Measurements from ENCODE around the gene PIGR.

The PIGR gene

GRCh38 chr1:206946261-206946660 lies at the start of gene PIGR:
Gene PIGR, minus strand, starts transcription at chr1:206946466. Its CDS starts 5,935 bp downstream, at chr1:206940531.
- no peak within 1 kb of the TSS for H3K4me3 ChIP-seq (ENCODE audit: low read depth, low read length)
- DNase-seq (ENCODE audit: low read depth), result no peak
- TF ChIP-seq, protein P1, sequence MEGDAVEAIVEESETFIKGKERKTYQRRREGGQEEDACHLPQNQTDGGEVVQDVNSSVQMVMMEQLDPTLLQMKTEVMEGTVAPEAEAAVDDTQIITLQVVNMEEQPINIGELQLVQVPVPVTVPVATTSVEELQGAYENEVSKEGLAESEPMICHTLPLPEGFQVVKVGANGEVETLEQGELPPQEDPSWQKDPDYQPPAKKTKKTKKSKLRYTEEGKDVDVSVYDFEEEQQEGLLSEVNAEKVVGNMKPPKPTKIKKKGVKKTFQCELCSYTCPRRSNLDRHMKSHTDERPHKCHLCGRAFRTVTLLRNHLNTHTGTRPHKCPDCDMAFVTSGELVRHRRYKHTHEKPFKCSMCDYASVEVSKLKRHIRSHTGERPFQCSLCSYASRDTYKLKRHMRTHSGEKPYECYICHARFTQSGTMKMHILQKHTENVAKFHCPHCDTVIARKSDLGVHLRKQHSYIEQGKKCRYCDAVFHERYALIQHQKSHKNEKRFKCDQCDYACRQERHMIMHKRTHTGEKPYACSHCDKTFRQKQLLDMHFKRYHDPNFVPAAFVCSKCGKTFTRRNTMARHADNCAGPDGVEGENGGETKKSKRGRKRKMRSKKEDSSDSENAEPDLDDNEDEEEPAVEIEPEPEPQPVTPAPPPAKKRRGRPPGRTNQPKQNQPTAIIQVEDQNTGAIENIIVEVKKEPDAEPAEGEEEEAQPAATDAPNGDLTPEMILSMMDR (IDR thresholded peaks at IDR 0.05; ENCODE audit: control insufficient read depth, extremely low read depth, insufficient read depth), result no peak

DNA sequence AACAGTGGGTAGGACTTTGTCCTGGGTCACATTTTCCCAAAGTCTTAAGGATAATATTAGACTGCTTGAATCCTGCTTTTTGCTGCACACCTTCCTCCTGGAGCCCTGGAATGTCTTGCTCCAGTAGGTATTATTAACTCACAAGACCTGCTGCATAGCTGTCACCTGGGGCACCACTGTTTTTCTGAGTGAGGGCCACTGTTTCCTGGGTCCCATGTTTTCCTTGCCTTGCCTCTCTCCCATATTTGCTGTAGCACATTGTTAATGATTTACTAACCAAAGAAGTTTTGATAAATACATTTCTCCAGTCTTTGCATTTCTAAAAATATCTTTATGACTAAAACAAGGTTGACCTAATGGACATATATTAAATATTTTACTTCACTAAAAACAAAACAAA lies 46.5 kb upstream of the PIGR start:
- TF ChIP-seq, protein P1 (IDR thresholded peaks at IDR 0.05; ENCODE audit: control insufficient read depth, extremely low read depth, insufficient read depth), result no peak
- no peak overlapping the region for H3K4me3 ChIP-seq (ENCODE audit: low read depth, low read length)
- no peak for DNase-seq (ENCODE audit: low read depth)

DNA sequence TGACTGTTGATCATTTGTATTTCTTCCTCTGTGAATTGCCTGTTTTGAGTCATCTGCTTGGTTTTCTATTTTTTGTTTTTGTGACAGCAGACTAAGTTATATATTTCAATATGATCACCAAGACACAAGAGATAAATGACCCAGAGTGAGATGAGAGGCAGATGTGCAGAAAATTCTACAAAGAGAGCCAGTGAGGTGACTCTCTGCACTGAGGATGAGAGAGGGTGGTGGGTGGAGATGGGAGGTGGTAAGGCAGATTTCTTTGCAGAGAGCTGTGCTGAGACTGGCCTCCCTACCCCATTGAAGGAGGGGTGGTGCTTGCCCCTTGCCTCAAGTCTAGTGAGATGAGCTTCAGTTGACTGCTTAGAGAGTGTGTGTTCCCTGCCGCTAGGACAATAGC lies 41.6 kb upstream of the PIGR start:
- H3K4me3 ChIP-seq (ENCODE audit: low read depth, low read length), result no peak overlapping the region
- TF ChIP-seq, protein P1 (IDR thresholded peaks at IDR 0.05; ENCODE audit: control insufficient read depth, extremely low read depth, insufficient read depth), result no peak
- no peak for DNase-seq (ENCODE audit: low read depth)

DNA sequence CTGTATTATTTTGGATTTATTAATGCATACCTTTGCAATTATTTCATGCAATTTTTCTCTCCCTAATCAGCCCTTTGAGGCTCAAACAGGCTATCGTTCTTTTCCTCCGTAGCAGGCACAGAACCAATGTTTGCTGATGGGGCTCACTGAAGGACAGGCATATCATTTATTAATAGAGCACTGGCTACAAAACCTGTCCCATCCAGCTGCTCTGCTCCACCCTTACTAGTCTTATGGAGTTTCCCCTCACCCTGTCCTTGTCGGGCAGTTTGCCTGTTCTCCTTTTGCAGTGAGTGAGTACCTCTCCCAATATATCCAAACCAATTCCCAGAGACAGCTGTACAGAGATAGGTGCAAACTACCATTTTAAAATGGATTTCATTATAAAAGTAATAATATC lies 40.6 kb upstream of the PIGR start:
- no peak for DNase-seq (ENCODE audit: low read depth)
- TF ChIP-seq, protein P1 (IDR thresholded peaks at IDR 0.05; ENCODE audit: control insufficient read depth, extremely low read depth, insufficient read depth), result no peak
- H3K4me3 ChIP-seq (ENCODE audit: low read depth, low read length), result no peak overlapping the region

GRCh38 chr1:206986402-206986801 lies 40.1 kb upstream of the PIGR start:
- no peak for DNase-seq (ENCODE audit: low read depth)
- TF ChIP-seq, protein P1 (IDR thresholded peaks at IDR 0.05; ENCODE audit: control insufficient read depth, extremely low read depth, insufficient read depth), result no peak
- H3K4me3 ChIP-seq (ENCODE audit: low read depth, low read length), result no peak overlapping the region

- DNase-seq (ENCODE audit: low read depth), result no peak
- no peak overlapping the region for H3K4me3 ChIP-seq (ENCODE audit: low read depth, low read length)
- TF ChIP-seq, protein P1 (IDR thresholded peaks at IDR 0.05; ENCODE audit: control insufficient read depth, extremely low read depth, insufficient read depth), result no peak
Measured at GRCh38 chr1:206985162-206985749, 39.0 kb upstream of the PIGR start.

- H3K4me3 ChIP-seq (ENCODE audit: low read depth, low read length), result no peak overlapping the region
- no peak for DNase-seq (ENCODE audit: low read depth)
- TF ChIP-seq, protein P1 (IDR thresholded peaks at IDR 0.05; ENCODE audit: control insufficient read depth, extremely low read depth, insufficient read depth), result peak; percentile 97
Measured at GRCh38 chr1:206982216-206982615, 36.0 kb upstream of the PIGR start.

Measured in LNCaP clone FGC (cell line).